GM12878 (cell line): Measurements from ENCODE around the gene SQOR. TPM values are rescaled to one million over a fixed set of nuclear protein-coding genes. Genes with fewer than 3 reads are reported as not detected.

Experiments used
- ATAC-seq: fragments of 200-7000 bp; cut with Tn5 transposase; 3 replicates; pipeline ENCODE4 v1.9.1; 2020; ENCODE audit warnings: mild to moderate bottlenecking, moderate library complexity
- BruUV-seq: library from RNA; stranded (reverse); fragments of 400-500 nt; replicated peaks from 2 replicates; lab custom pipeline; 2021; lab: Mats Ljungman, UMichigan
- CTCF ChIA-PET: fragments of 300-600 bp; sonication (Branson Sonifier 250); formaldehyde crosslinking; extraction: SDS; loops from one replicate; lab custom pipeline; 2021; ENCODE audit warnings: inconsistent platforms; lab: Yijun Ruan, JAX
- POLR2A ChIA-PET: fragments of 350-600 bp; formaldehyde crosslinking; extraction: SDS; loops from one replicate; lab custom pipeline; 2021; ENCODE audit warnings: inconsistent platforms; lab: Charles Lee
- RAD21 ChIA-PET: fragments of 300-600 bp; sonication (Branson Sonifier 250); formaldehyde crosslinking; loops from one replicate; lab custom pipeline; 2023; ENCODE audit warnings: antibody characterized with exemption; ENCODE audit not compliant: unreplicated experiment; lab: Charles Lee
- SMC1A ChIA-PET: fragments of 300-600 bp; sonication (Branson Sonifier 250); formaldehyde crosslinking; loops from one replicate; lab custom pipeline; 2023; ENCODE audit not compliant: unreplicated experiment, uncharacterized antibody; lab: Charles Lee
- DNase-seq: peaks from one replicate; pipeline ENCODE4 v3.0.0-alpha.2; 2011; ENCODE audit warnings: low read depth, low spot score
- FAIRE-seq: peaks from 3 replicates; lab custom pipeline; 2011; peaks lifted over from hg19 to GRCh38; lab: Jason Lieb, UNC
- H2AFZ ChIP-seq: 2 replicates; pipeline ENCODE4 v1.6.0; 2011; ENCODE audit warnings: low read depth, low read length, control low read depth; ENCODE audit not compliant: control insufficient read depth
- H3K27ac ChIP-seq: 2 replicates; pipeline ENCODE4 v1.5.1; 2011; ENCODE audit warnings: control low read depth; ENCODE audit not compliant: control insufficient read depth, insufficient read depth
- H3K27me3 ChIP-seq, 2 experiments: replicated peaks in 1 of 2; 2 replicates each; pipeline versions ENCODE4 v1.6.0 to v1.6.1; 2011; ENCODE audit warnings: low read length in 1 of 2; ENCODE audit not compliant: control insufficient read depth in 2 of 2, insufficient read depth in 2 of 2
- H3K36me3 ChIP-seq, 2 experiments: 2 replicates each; pipeline ENCODE4 v1.5.1; 2011; ENCODE audit warnings: low read length in 1 of 2; ENCODE audit not compliant: control insufficient read depth in 2 of 2, insufficient read depth in 2 of 2
- H3K4me1 ChIP-seq: 2 replicates; pipeline ENCODE4 v1.6.1; 2011; ENCODE audit warnings: mild to moderate bottlenecking, low read length, moderate library complexity, mixed read lengths; ENCODE audit not compliant: control insufficient read depth, insufficient read depth
- H3K4me2 ChIP-seq: 2 replicates; pipeline ENCODE4 v1.6.0; 2011; ENCODE audit warnings: control low read depth; ENCODE audit not compliant: control insufficient read depth, insufficient read depth
- H3K4me3 ChIP-seq: fragments of 200-600 bp; sonication (generic); 2 replicates; pipeline ENCODE4 v1.5.1; 2016
- H3K79me2 ChIP-seq: 2 replicates; pipeline ENCODE4 v1.6.0; 2011; ENCODE audit warnings: low read length; ENCODE audit not compliant: control insufficient read depth, insufficient read depth
- H3K9ac ChIP-seq: 2 replicates; pipeline ENCODE4 v1.8.0; 2011; ENCODE audit warnings: low read length, control low read depth, mixed read lengths; ENCODE audit not compliant: control insufficient read depth, insufficient read depth
- H3K9me3 ChIP-seq: replicated peaks from 3 replicates; pipeline ENCODE4 v1.5.1; 2011; ENCODE audit warnings: mild to moderate bottlenecking, low read length; ENCODE audit not compliant: control insufficient read depth, insufficient read depth
- H4K20me1 ChIP-seq: 2 replicates; pipeline ENCODE4 v1.6.0; 2011; ENCODE audit not compliant: control insufficient read depth, insufficient read depth
- CHD1 ChIP-seq: IDR thresholded peaks from 2 replicates; pipeline ENCODE4 v1.6.1; 2012; ENCODE audit warnings: low read depth, low read length, improper control_type of control experiment
- NFIC ChIP-seq: IDR thresholded peaks from 2 replicates; pipeline ENCODE4 v1.6.1; 2012; ENCODE audit warnings: low read depth, mild to moderate bottlenecking, inconsistent platforms, low read length, moderate library complexity
- PAX8 ChIP-seq: fragments of 450-650 bp; IDR thresholded peaks from 2 replicates; pipeline ENCODE4 v1.6.1; 2017; ENCODE audit warnings: mild to moderate bottlenecking, moderate library complexity
- PML ChIP-seq: IDR thresholded peaks from 2 replicates; pipeline ENCODE4 v1.6.1; 2012; ENCODE audit warnings: low read length, inconsistent platforms
- RELA ChIP-seq: fragments of 450-650 bp; IDR thresholded peaks from 2 replicates; pipeline ENCODE4 v1.8.0; 2014; ENCODE audit warnings: borderline replicate concordance; ENCODE audit not compliant: partially characterized antibody
- RUNX3 ChIP-seq: IDR thresholded peaks from 2 replicates; pipeline ENCODE4 v1.6.1; 2012; ENCODE audit warnings: low read length, inconsistent platforms
- SMAD1 ChIP-seq: fragments of 450-650 bp; IDR thresholded peaks from 2 replicates; pipeline ENCODE4 v1.6.1; 2018; ENCODE audit warnings: mild to moderate bottlenecking, low read depth; ENCODE audit not compliant: partially characterized antibody
- SRF ChIP-seq, 2 experiments: IDR thresholded peaks; 2 replicates each; pipeline ENCODE4 v1.6.1; 2011; ENCODE audit warnings: low read depth in 2 of 2, low read length in 2 of 2, mild to moderate bottlenecking in 1 of 2, moderate library complexity in 1 of 2
- WGBS: methylation state at CpG from one replicate; pipeline ENCODE4 v1.1.6; 2016; ENCODE audit warnings: low lambda C conversion rate; ENCODE audit not compliant: insufficient replicate concordance, insufficient coverage; ENCODE audit errors: missing lambda C conversion rate; 5-methylcytosine and 5-hydroxymethylcytosine counted together
- in situ Hi-C: fragments of 300-500 bp; cut with MboI; formaldehyde crosslinking; loops from 9 replicates; pipeline ENCODE4 v1.14.3; 2018; ENCODE audit warnings: mixed read lengths
- intact Hi-C: fragments of 100-400 bp; cut with micrococcal nuclease; formaldehyde crosslinking; loops from one replicate; pipeline ENCODE4 v1.14.2; 2022; ENCODE audit not compliant: unreplicated experiment
- polyA plus RNA-seq, 11 experiments: library from polyadenylated mRNA; depleted of rRNA in 4 of 11; unstranded in 6 of 11; stranded (reverse) in 5 of 11; fragments of >200 nt; fragmentation: Nextera tagmentation in 4 of 11; fragmentation: Illumina TruSeq in 1 of 11; extraction: Ambion mirVana in 4 of 11; extraction: Trizol in 1 of 11; gene quantifications; 1 replicate in 1 of 11; 2 replicates in 10 of 11; pipeline versions ENCODE4 v1.2.1 to v1.2.3, GENCODE V29; 2011 to 2016; ENCODE audit warnings: inconsistent platforms in 2 of 11, missing spikeins in 2 of 11, low read depth in 1 of 11
- total RNA-seq, 4 experiments: library from RNA; depleted of rRNA in 3 of 4; stranded (reverse); fragments of >200 nt in 3 of 4; fragmentation: Illumina TruSeq in 1 of 4; extraction: Trizol in 1 of 4; gene quantifications; 2 replicates each; pipeline versions ENCODE4 v1.2.1 to v1.2.3, GENCODE V29; 2013 to 2021
- TF ChIP-seq, protein P1 (sequence below): fragments of 450-650 bp; formaldehyde crosslinking; IDR thresholded peaks from 2 replicates; pipeline ENCODE4 v1.4.0; 2020; ENCODE audit warnings: mild to moderate bottlenecking, moderate library complexity

The SQOR gene
- total and polyA plus RNA-seq, 10 of the 15 experiments (the other 5 are each of a cell fraction or from before 2014, with no cell fraction given), result 14.5 to 74.7 (median 44.2) TPM

DNA sequence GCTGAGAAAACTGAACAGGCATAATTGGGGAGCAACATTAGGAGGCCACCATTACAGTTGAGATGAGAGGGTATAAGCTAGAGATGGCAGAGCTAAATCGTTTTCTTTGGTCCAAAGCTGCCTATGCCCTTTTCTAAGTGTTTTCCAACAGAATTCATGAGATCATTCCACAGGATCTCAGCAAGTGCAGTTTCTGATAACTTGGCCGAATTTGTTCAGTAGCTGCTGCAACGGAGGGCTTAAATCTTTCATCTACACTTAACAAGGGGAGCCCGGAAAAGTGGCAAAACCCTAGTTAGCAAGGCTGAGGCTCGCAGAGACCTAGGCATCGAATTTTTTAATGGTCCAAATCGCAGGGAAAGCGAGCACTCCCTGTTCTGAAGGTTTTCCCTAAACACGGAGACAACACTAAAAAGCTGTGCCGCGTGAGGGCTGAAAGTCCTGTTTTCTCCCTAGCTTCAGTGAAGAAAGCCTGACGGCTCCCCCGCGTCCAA, 48.2 kb upstream of the SQOR start:
- Histone ChIP-seq H3K9ac (peak overlapping the region; percentile 97), H3K36me3 (no peaks in the 10 kb centered on the region; a peak in 1 of 4 replicates), H3K4me2 (peak overlapping the region; percentile 98), H3K27ac (peak overlapping the region; percentile 85), H3K4me3 (peak overlapping the region; percentile 97), H3K9me3 (no peaks in the 10 kb centered on the region), H2AFZ (peak overlapping the region; percentile 90), H3K27me3 (no peaks in the 10 kb centered on the region), H3K79me2 (peaks cover 52% of the 10 kb centered on the region), H4K20me1 (no peaks in the 10 kb centered on the region), H3K4me1 (peaks cover 4% of the 10 kb centered on the region; the same call in 1 of the 2 replicates)
- DNase-seq, result no peak
- ChIA-PET RAD21 (interaction anchor here (0.9 to 4.0 kb wide), 16 partner anchors 9 to 424 kb away, joined by 3 to 22 read pairs (median 4); a partner anchor contains a TSS), CTCF (interaction anchor here (0.9 to 6.1 kb wide), 16 partner anchors 10 to 423 kb away, joined by 3 to 79 read pairs (median 4); partner anchors contain the start of gene SQOR), SMC1A (interaction anchor here (0.9 to 4.9 kb wide), 18 partner anchors 8 to 180 kb away, joined by 3 to 35 read pairs (median 6); no protein-coding TSS in a partner anchor), POLR2A (interaction anchor here (0.5 to 2.8 kb wide), 12 partner anchors 9 to 363 kb away, joined by 3 to 17 read pairs (median 3); a partner anchor contains a TSS)
- TF ChIP-seq PML (0 out of 2 replicates have a peak, but pooled peaks have one; percentile 42), PAX8 (0 out of 2 replicates have a peak, but pooled peaks have one; percentile 39), NFIC (peak; percentile 7; the same call in 1 of the 2 replicates), SRF (IDR thresholded peaks at IDR 0.05; ENCODE audit: low read depth in 2 of 2, low read length in 2 of 2) (no peak), CHD1 (peak; percentile 78), RUNX3 (no peak), SMAD1 (peak; percentile 46), RELA (peak; percentile 8)
- TF ChIP-seq, protein P1, sequence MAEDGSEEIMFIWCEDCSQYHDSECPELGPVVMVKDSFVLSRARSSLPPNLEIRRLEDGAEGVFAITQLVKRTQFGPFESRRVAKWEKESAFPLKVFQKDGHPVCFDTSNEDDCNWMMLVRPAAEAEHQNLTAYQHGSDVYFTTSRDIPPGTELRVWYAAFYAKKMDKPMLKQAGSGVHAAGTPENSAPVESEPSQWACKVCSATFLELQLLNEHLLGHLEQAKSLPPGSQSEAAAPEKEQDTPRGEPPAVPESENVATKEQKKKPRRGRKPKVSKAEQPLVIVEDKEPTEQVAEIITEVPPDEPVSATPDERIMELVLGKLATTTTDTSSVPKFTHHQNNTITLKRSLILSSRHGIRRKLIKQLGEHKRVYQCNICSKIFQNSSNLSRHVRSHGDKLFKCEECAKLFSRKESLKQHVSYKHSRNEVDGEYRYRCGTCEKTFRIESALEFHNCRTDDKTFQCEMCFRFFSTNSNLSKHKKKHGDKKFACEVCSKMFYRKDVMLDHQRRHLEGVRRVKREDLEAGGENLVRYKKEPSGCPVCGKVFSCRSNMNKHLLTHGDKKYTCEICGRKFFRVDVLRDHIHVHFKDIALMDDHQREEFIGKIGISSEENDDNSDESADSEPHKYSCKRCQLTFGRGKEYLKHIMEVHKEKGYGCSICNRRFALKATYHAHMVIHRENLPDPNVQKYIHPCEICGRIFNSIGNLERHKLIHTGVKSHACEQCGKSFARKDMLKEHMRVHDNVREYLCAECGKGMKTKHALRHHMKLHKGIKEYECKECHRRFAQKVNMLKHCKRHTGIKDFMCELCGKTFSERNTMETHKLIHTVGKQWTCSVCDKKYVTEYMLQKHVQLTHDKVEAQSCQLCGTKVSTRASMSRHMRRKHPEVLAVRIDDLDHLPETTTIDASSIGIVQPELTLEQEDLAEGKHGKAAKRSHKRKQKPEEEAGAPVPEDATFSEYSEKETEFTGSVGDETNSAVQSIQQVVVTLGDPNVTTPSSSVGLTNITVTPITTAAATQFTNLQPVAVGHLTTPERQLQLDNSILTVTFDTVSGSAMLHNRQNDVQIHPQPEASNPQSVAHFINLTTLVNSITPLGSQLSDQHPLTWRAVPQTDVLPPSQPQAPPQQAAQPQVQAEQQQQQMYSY (CRISPR knock-in tag), result no peak
- intact Hi-C loops, result loop anchor here (2.0 to 5.0 kb wide), 2 partner anchors 50 to 64 kb away; partner anchors contain the start of gene SLC30A4
- BruUV-seq, result TSS peak; percentile 96
- in situ Hi-C loops, result loop anchor here (10.0 kb wide), 1 partner anchor 392 kb away; no protein-coding TSS in a partner anchor
- WGBS, result under 1% methylated on average over 14 of the region's 14 CpGs
- no peak for FAIRE-seq
- ATAC-seq, result peak; percentile 4
